Epithelial cell of proximal tubule (primary cell): Measurements from ENCODE around the gene TRPM3. TPM values are rescaled to one million over a fixed set of nuclear protein-coding genes. Genes with fewer than 3 reads are reported as not detected.

Source experiments
- DNase-seq: peaks from one replicate; pipeline ENCODE4 v3.0.0-alpha.2; 2011; ENCODE audit warnings: low read depth
- H3K4me3 ChIP-seq: 2 replicates; pipeline ENCODE4 v1.5.1; 2011; ENCODE audit warnings: low read depth, mild to moderate bottlenecking, low read length
- CTCF ChIP-seq: conservative IDR thresholded peaks from 2 replicates; pipeline ENCODE4 v1.5.1; 2012; ENCODE audit warnings: low read depth, mild to moderate bottlenecking, low read length
- total RNA-seq: library from RNA; depleted of rRNA; stranded (reverse); fragments of >200 nt; gene quantifications from 2 replicates; pipeline ENCODE4 v1.2.3, GENCODE V29; 2015

TRPM3 gene
- total RNA-seq, 1 donor from 2014 or later: not detected

- TF ChIP-seq CTCF: no peak
- no peak overlapping the region for H3K4me3 ChIP-seq
- no peak for DNase-seq
These were observed 569.6 kb downstream of the TRPM3 start for GRCh38 chr9:70551801-70552200.

- no peak overlapping the region for H3K4me3 ChIP-seq
- no peak for DNase-seq
- TF ChIP-seq CTCF: no peak
These were observed 570.0 kb downstream of the TRPM3 start for GRCh38 chr9:70551396-70551795.

GRCh38 chr9:70549926-70550325 is 571.5 kb downstream of the TRPM3 start:
- H3K4me3 ChIP-seq: no peak overlapping the region
- no peak for DNase-seq
- no peak for TF ChIP-seq CTCF

GRCh38 chr9:70542311-70542931 is 579.0 kb downstream of the TRPM3 start:
- no peak for DNase-seq
- no peak for TF ChIP-seq CTCF
- H3K4me3 ChIP-seq: no peak overlapping the region

GRCh38 chr9:70540016-70540415 is 581.4 kb downstream of the TRPM3 start:
- no peak for TF ChIP-seq CTCF
- no peak for DNase-seq
- no peak overlapping the region for H3K4me3 ChIP-seq

GRCh38 chr9:70539526-70539925 is 581.9 kb downstream of the TRPM3 start:
- H3K4me3 ChIP-seq: no peak overlapping the region
- no peak for DNase-seq
- TF ChIP-seq CTCF: no peak

- DNase-seq: no peak
- H3K4me3 ChIP-seq: no peak overlapping the region
- no peak for TF ChIP-seq CTCF
These were observed 582.4 kb downstream of the TRPM3 start for GRCh38 chr9:70539001-70539400.
